Fibroblast of pulmonary artery (primary cell): ENCODE data around the gene IL17RD.

Experiments used
- DNase-seq: peaks from one replicate; pipeline ENCODE4 v3.0.0-alpha.2; 2010; ENCODE audit warnings: low read depth
- H3K4me3 ChIP-seq: replicated peaks from 2 replicates; pipeline ENCODE4 v1.5.1; 2011; ENCODE audit warnings: low read depth, mild to moderate bottlenecking, control low read depth, low read length, moderate library complexity
- TF ChIP-seq, protein P1 (sequence below): IDR thresholded peaks from 2 replicates; pipeline ENCODE4 v1.5.1; 2011; ENCODE audit warnings: mild to moderate bottlenecking, control low read depth, low read length, inconsistent platforms; ENCODE audit errors: missing control alignments

Gene IL17RD

DNA sequence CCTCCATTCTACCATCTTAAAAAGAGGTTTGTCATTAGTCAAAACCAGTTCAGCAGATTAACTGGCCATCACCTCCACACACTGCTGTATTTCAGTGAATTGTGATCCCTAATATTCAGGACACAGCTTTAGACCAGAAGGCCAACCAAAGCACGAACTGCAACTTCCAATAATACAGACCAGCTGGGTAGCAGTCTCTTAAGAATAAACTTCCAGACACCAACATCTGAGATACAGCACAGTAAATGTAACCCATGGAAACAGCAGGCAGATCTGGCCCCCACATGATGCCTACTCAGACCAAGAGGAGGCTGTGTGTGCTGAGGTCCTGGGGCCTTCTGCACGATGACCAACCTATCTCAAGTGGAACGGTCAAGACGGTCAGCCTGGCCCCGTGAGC, 69.8 kb downstream of the IL17RD start:
- no peak for DNase-seq
- H3K4me3 ChIP-seq, result no peak overlapping the region
- TF ChIP-seq, protein P1, sequence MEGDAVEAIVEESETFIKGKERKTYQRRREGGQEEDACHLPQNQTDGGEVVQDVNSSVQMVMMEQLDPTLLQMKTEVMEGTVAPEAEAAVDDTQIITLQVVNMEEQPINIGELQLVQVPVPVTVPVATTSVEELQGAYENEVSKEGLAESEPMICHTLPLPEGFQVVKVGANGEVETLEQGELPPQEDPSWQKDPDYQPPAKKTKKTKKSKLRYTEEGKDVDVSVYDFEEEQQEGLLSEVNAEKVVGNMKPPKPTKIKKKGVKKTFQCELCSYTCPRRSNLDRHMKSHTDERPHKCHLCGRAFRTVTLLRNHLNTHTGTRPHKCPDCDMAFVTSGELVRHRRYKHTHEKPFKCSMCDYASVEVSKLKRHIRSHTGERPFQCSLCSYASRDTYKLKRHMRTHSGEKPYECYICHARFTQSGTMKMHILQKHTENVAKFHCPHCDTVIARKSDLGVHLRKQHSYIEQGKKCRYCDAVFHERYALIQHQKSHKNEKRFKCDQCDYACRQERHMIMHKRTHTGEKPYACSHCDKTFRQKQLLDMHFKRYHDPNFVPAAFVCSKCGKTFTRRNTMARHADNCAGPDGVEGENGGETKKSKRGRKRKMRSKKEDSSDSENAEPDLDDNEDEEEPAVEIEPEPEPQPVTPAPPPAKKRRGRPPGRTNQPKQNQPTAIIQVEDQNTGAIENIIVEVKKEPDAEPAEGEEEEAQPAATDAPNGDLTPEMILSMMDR, result no peak

DNA sequence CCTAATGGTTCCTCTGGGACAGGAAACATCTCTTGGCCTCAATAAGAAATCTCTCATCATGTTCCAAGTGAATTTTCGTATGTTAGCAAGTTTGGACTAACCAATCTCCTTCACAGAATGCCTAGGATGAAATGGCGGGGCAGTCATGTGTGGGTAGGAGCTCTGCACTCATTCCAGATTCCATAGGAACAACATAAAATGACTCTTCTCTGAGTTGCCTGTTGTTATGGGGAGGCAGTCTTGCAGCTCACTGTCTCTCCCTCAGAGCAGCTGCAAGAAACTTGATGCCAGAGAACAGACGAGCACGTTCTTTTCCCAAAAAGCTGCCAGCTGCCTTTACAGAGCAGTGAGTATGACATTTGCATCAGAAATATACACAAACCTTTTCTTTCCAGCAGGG, 70.6 kb downstream of the IL17RD start:
- H3K4me3 ChIP-seq, result no peak overlapping the region
- TF ChIP-seq, protein P1, result no peak
- DNase-seq, result peak; percentile 13

DNA sequence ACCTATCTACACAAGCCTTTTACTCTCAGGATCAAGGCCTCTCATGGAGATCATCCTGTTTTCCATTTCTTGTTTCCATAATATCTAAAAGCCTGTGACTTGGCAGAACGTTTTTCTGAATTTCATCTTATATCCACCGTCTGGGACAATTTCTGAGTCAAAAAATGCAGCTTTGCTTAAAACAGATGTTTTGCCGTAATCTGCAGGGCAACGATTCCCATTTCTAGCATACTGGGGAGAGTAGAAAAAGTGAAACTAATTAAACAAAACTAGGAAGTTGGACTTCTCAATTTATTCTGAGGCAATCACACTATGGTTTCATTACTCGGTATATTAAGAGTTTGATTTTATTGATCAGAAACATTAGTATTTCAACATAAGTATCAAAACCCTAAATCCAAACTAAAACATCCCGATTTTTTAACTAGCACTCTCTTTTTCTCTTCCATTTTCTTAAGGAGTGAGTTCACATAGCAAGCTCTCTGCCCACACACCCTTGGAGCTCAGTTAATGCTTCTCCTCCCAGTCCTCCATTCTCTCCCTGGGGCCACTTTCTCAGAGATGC, 71.1 kb downstream of the IL17RD start:
- TF ChIP-seq, protein P1, result no peak
- DNase-seq, result no peak

DNA sequence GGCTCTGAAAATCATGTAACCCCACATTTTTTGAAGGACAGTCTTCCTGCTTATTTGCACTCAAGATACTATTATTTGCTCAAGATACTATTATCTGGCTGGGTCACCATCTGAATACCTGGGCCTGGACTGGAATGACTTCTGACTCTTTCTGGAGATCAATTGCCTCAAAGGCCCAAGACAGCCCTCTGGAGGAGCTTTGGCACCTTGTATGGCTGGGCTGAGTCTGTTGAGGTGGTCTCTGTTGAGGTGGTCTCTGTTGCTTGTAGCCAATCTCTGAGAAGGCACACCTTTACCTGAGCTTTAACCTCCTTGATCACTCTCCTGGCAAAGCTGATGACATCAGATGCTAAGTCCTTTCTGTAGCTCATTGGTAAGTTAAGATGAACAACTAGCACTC, 71.7 kb downstream of the IL17RD start:
- DNase-seq, result no peak
- TF ChIP-seq, protein P1, result no peak
- H3K4me3 ChIP-seq, result no peak overlapping the region

More for the DNA sequence above, 71.1 kb downstream of the IL17RD start:
- no peak overlapping the region for H3K4me3 ChIP-seq

DNA sequence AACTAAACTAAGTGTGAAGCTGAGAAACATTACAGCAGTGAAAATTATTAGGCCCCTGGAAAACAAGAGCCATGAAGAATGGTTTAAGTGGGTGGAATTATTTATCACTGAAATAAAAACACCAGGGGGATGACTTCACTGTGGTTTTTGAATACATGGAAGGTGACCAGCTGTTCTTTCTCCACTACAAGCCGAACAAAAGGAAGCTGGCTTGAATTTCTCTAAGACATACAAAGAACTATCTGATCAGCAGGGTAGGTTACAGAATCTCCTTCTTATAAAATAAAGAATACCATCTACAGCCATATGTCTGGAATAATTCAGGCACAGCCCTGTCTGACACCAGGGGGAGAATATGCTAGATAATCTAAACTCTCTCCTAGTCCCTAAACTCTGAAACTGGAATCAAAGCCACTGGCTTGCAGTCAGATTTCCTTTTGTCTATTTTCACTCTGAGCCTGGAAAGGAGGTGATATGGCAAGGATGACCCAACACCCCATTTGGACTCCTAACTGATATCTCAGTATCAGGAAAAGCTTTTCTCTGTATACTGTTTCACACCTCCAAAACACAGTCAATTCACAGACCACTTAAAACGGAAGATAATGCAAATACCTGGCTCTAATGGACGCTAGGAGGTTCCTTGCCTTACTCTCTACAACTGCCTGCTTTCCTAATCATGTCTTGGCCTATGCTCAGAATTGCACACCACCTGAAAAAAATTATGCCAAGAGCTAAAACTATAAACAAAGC, 73.5 kb downstream of the IL17RD start:
- DNase-seq, result peak; percentile 69
- H3K4me3 ChIP-seq, result no peak overlapping the region
- TF ChIP-seq, protein P1, result no peak

DNA sequence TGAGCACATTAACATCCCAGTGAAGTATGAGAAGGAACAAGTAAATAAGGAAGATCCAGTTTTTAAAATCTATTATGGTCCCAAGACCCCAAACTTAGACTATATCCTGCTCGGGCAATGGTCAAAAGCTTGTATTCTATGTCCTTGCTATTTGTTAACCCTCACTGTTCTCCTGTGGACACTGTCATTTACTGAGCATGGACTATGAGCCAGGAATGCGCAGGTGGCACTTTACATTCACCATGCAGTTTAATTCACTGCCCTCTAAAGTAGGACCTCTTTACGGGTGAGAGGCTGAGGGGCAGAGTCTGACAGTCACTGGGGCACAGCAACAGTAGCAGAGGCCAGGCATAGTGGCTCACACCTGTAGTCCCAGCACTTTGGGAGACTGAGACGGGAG, 76.1 kb downstream of the IL17RD start:
- TF ChIP-seq, protein P1, result no peak
- no peak overlapping the region for H3K4me3 ChIP-seq
- DNase-seq, result no peak

DNA sequence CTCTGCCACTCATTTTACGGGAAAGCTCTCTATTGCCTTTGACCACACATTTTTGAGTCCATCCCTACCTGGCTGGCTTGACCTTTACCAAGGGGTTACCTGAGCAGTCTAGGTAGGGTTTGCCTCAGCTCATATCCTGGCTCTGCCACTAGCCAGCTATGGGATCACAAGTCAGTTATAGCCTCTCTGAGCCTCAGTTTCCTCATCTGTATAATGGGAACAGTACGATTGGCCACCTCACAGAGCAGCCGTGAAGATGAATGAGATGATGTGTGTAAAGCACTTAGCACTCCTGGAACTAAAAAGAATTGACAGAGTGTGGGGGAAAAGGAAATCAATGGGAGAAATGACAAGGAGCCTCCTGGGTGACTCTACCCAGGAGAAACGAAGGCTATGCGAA, 76.7 kb downstream of the IL17RD start:
- TF ChIP-seq, protein P1, result no peak
- no peak for DNase-seq

More for the DNA sequence above, 76.7 kb downstream of the IL17RD start:
- H3K4me3 ChIP-seq, result no peak overlapping the region
